GM18519 (cell line): ENCODE data around the gene ASB10.

Experiments used
- ATAC-seq: cut with Tn5 transposase; IDR thresholded peaks from one replicate; pipeline ENCODE4 v1.9.1; 2021; ENCODE audit warnings: mild to moderate bottlenecking, moderate library complexity; ENCODE audit not compliant: unreplicated experiment, low FRiP score

ASB10 gene

GRCh38 chr7:151188252-151188542, 1.1 kb upstream of the ASB10 start:
- ATAC-seq: no peak

DNA sequence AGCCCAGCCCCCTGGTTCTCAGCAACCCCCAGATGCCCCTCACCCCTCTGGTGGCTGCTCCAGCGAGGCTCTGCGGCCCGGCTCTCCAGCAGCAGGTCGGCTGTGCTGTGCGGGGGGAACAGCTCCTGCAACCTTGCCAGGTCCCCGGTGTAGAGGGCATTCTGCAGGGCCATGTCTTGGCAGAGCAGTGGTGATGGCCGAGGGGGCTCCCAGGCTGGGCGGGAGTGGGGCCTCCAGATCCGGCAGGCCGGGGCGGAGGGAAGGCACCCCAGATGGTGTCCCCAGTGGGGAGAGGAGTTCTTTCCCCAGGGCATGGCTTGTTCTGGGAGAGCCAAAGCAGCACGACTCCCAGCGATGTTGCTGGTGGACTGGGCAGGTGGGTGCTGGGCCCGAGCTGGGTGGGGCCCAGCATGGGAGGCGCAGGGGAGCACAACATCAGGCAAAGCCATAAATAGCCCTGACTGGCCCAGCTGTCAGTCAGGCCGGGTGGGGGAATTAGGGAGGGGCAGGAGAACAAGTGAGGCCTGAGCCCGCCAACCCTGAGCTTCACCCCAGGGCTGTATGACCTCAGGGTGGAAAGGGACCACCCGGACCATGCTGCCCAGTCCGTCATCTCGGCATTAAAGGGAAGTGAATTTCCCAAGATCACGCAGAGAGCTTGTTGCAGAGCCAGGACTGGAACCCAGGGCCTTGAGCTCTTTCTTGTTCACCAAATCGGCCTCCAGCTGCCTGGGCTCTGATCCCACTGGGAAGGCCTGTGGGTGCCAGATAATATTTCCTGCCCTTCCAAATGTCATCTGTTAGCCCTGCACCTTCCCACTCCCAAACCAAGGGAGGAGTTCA, 580 bp upstream of the ASB10 start:
- ATAC-seq: no peak

GRCh38 chr7:151185762-151186639, 1.0 kb downstream of the ASB10 start:
- ATAC-seq: no peak

GRCh38 chr7:151181011-151181431, 6.0 kb downstream of the ASB10 start:
- no peak for ATAC-seq

- no peak for ATAC-seq
Measured at GRCh38 chr7:151179946-151180345, 7.1 kb downstream of the ASB10 start.

GRCh38 chr7:151179287-151179860, 7.7 kb downstream of the ASB10 start:
- ATAC-seq: no peak

DNA sequence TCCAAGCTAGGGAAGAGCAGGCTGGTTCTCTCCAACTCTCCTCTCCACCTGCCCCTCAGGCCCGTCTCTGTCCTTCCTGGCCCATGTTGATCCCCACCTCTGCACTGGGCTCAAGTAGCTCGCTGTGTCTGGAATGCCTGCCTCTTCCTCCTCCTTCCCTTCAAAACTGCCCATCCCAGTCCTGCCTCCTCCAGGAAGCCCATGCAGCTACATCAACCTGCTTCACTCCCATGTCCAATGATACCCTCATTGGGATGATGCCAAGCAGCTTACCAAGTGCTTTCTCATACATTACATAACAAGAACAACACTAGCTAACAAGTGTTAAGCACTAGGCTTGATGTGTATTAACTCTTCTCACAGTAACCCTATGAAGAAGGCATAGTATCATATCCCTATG, 8.2 kb downstream of the ASB10 start:
- ATAC-seq: no peak

- no peak for ATAC-seq
Measured at GRCh38 chr7:151178236-151178635, 8.8 kb downstream of the ASB10 start.

GRCh38 chr7:151177310-151177709, 9.7 kb downstream of the ASB10 start:
- no peak for ATAC-seq

DNA sequence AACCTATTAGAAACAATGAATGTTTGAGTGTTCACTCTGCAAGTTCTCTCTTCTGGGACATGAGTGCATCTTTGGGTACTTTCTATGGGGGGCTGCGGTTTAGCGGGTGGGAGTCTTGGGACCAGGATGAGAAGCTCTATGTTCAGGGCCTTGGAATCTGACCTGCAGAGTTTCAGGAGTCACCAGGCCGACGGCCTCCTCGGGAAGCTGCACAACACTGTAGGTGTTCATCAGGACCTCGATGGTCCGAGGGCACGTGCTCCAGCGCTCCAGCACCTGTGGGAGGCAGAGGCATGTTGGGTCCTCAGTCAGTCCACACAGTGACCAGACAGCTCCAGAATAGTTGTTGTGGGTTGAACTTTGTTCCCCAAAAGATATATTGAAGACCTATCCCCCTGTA, 10.6 kb downstream of the ASB10 start:
- no peak for ATAC-seq

DNA sequence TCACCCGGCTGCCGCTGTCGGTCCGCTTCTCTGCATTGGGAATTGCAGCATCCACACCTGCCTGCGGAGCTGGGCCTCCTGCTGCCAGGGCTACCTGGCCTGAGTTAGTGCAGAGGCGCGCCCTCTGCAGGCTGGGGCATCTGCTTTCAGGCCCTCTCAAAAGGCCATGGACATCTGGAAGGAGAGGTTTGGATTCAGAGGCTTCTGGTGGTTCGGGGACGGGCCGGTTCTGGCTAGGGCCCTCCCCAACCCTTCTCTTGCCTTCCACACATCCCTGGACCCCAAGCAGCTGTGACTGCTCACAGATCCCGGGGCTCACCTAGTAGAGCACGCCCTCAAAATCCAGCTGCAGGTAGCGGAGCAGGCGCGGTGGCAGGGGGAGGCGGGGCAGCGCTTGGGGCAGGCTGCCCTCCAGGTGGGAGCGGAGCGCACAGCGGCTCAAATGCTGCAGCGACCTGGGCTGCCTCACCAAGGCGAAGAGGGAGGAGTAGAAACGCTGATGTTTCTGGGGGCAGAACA, 11.2 kb downstream of the ASB10 start:
- no peak for ATAC-seq

DNA sequence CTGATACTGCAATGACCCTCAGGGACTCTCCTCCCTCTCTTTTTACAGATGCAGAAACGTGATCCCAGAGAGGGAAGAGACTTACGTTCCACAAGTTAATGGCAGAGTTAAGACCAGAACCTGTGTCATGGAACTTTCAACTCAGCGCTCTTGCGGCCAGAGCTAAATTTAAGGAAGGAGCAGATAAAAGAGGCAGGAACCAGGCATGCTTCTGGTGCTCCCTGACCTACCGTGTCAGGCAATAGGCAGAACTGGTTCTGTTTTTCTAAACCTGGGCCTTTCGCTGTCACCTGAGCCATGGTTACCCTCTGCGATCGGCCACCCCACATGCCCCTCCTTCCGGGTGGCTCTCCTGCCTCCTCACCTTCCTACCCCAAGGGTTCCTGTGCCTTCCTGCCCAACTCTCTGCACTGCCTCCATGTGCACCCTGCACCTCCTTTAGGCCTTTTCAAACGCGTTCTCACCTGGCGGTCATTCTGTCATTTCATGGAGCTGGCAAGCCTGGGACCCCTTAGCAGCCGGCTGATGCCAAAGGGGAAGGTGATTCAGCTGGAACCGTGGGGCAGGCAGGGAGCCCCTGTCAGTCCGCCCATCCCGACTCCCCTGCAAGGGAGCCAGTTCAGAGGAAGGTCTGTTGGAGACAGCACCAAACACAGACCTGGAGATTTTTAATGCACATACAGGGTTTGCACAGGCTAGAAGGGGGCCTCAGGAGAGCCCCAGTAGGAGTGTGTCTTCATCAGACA, 11.8 kb downstream of the ASB10 start:
- no peak for ATAC-seq

GRCh38 chr7:151174246-151175046, 12.6 kb downstream of the ASB10 start:
- no peak for ATAC-seq

DNA sequence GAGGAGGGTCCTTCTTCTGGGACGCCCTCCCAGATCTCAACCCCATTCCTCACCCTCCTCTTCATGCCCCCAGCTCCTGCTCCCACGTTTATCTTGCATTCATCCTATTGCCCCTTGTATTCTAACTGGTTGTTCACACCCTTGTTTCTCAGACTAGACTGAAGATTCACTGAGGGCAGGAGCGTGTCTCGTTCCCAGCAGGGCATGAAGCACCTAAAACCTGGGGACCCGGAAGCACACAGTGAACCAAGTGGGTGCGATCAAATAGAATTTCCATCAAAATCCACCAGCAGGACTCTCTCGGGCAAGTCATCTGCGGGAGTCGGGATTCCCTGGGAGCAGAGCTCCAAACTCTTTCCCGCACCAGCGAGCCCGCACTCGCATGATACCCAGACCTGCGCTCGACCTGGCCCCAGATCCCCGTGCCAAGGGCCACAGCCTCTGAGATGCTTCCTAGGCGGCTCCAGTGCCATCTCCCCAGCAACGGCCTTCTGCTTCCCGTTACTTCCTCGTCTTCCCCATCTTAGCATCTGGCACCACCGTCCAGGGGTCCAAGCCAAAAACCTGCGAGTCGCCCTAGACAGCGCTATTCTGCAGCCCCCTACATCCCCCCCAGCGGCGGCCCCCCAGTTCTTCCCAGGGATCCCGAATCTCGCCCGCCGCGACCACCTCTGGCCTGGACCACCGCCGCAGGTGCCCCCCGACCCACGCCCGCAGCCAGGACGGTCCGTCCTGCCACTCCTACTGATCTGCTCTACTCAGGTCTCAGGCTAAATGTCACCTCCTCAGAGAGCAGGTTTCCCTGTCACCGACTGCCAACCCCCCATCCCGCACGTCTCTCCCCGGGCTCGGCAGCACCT, 13.4 kb downstream of the ASB10 start:
- no peak for ATAC-seq

- peak; percentile 55 for ATAC-seq
Measured at GRCh38 chr7:151172273-151173141, 14.5 kb downstream of the ASB10 start.

GRCh38 chr7:151168787-151169162, 18.3 kb downstream of the ASB10 start:
- no peak for ATAC-seq

DNA sequence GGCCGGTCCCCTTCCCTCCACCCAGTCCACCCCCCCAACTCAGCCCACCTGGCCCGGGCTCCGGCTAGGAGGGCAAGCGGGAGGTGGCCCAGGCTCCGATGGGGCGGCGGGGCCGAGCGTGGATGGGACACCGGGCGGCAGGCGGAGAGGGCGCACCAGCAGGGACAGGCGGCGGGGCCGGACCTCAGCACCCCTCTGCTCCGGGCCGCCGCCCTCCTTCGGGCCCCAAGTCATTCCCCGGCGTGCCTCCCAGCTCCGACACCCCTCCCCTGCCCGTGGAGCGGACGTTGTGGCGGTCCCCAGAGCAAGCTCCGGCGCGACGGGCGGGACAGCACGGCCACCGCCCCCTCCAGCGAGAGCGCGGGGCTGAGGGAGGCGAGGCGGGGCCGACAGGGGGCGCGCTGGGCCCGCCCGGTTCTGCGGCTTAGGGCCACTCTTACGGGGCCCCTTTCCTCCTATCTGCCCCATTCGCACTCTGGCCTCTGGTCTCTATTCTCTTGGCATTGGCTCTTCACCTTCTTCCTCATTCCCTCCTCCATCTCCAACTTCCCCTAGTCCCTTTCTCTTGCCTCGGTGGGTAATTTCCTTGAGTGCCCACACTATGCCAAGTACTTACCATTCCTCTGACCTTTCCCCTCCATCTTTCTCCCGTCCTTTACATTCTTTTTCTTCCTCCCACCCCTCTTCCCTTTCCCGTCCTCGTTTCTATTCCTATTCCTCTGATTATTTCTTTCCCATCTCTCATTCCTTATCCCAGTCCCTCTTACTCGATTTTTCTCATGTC, 18.9 kb downstream of the ASB10 start:
- no peak for ATAC-seq
